Mesenchymal stem cell (in vitro differentiated cells and primary cell): Measurements from ENCODE around the gene CCDC82.
A peak's percentile ranks its signal among the peaks of the same experiment; 100 is the strongest.

Source experiments
- DNase-seq: peaks from one replicate; pipeline ENCODE4 v3.0.0-alpha.2; 2013
- H2AFZ ChIP-seq: one replicate; pipeline ENCODE4 v1.6.1; 2013; ENCODE audit warnings: low read depth, mild to moderate bottlenecking, control low read depth, inconsistent platforms, low read length, moderate library complexity
- H2AK5ac ChIP-seq: 2 replicates; pipeline ENCODE4 v1.6.1; 2013; ENCODE audit warnings: low read length, moderate library complexity, mild to moderate bottlenecking, inconsistent platforms; ENCODE audit not compliant: severe bottlenecking
- H2BK120ac ChIP-seq: one replicate; pipeline ENCODE4 v1.6.1; 2013; ENCODE audit warnings: low read depth, mild to moderate bottlenecking, inconsistent platforms, low read length, moderate library complexity
- H2BK12ac ChIP-seq, 2 experiments: one replicate each; pipeline ENCODE4 v1.6.1; 2013; ENCODE audit warnings: inconsistent platforms in 2 of 2, low read length in 2 of 2, mild to moderate bottlenecking in 2 of 2, moderate library complexity in 2 of 2, control low read depth in 1 of 2
- H2BK15ac ChIP-seq: one replicate; pipeline ENCODE4 v1.6.1; 2013; ENCODE audit warnings: mild to moderate bottlenecking, low read depth, inconsistent platforms; ENCODE audit not compliant: poor library complexity, severe bottlenecking
- H2BK5ac ChIP-seq: 2 replicates; pipeline ENCODE4 v1.6.1; 2013; ENCODE audit warnings: low read depth, mild to moderate bottlenecking, low read length, control low read depth, inconsistent platforms; ENCODE audit not compliant: poor library complexity, severe bottlenecking
- H3K14ac ChIP-seq, 2 experiments: one replicate each; pipeline ENCODE4 v1.6.1; 2013; ENCODE audit warnings: inconsistent platforms in 2 of 2, low read length in 2 of 2, control low read depth in 1 of 2, mild to moderate bottlenecking in 1 of 2, moderate library complexity in 1 of 2
- H3K18ac ChIP-seq, 2 experiments: one replicate each; pipeline ENCODE4 v1.6.1; 2013; ENCODE audit warnings: inconsistent platforms in 2 of 2, low read length in 2 of 2, control low read depth in 1 of 2, low read depth in 1 of 2, mild to moderate bottlenecking in 1 of 2
- H3K23ac ChIP-seq, 2 experiments: one replicate each; pipeline ENCODE4 v1.6.1; 2013; ENCODE audit warnings: inconsistent platforms in 2 of 2, low read length in 2 of 2, mild to moderate bottlenecking in 2 of 2, moderate library complexity in 2 of 2, control low read depth in 1 of 2
- H3K27ac ChIP-seq: 2 replicates; pipeline ENCODE4 v1.5.1; 2013; ENCODE audit warnings: mild to moderate bottlenecking, moderate library complexity, low read length, control low read depth, inconsistent platforms; ENCODE audit not compliant: poor library complexity, severe bottlenecking
- H3K27me3 ChIP-seq, 2 experiments: 2 replicates each; pipeline versions ENCODE4 v1.6.1 to v1.7.0; 2013; ENCODE audit warnings: low read length in 2 of 2, mild to moderate bottlenecking in 2 of 2, moderate library complexity in 2 of 2, control low read depth in 1 of 2, inconsistent platforms in 1 of 2; ENCODE audit not compliant: control insufficient read depth in 1 of 2, insufficient read depth in 1 of 2
- H3K36me3 ChIP-seq, 2 experiments: 2 replicates each; pipeline versions ENCODE4 v1.6.1 to v1.7.0; 2013; ENCODE audit warnings: low read length in 2 of 2, control low read depth in 1 of 2, inconsistent platforms in 1 of 2, low read depth in 1 of 2, mild to moderate bottlenecking in 1 of 2; ENCODE audit not compliant: insufficient read depth in 2 of 2, control insufficient read depth in 1 of 2
- H3K4ac ChIP-seq, 2 experiments: one replicate each; pipeline ENCODE4 v1.6.1; 2013; ENCODE audit warnings: inconsistent platforms in 2 of 2, low read length in 2 of 2, mild to moderate bottlenecking in 2 of 2, moderate library complexity in 2 of 2, control low read depth in 1 of 2, low read depth in 1 of 2
- H3K4me1 ChIP-seq: 2 replicates; pipeline ENCODE4 v1.6.1; 2013; ENCODE audit warnings: low read depth, low read length, control low read depth; ENCODE audit not compliant: control insufficient read depth, insufficient read depth
- H3K4me2 ChIP-seq: 2 replicates; pipeline ENCODE4 v1.6.1; 2013; ENCODE audit warnings: low read length, mild to moderate bottlenecking, inconsistent platforms; ENCODE audit not compliant: poor library complexity, severe bottlenecking
- H3K4me3 ChIP-seq, 2 experiments: 2 replicates each; pipeline versions ENCODE4 v1.5.1 to v1.7.0; 2013; ENCODE audit warnings: low read length in 2 of 2, mild to moderate bottlenecking in 2 of 2, control low read depth in 1 of 2, low read depth in 1 of 2; ENCODE audit not compliant: insufficient read depth in 1 of 2
- H3K79me1 ChIP-seq: replicated peaks from 2 replicates; pipeline ENCODE4 v1.6.1; 2013; ENCODE audit warnings: mild to moderate bottlenecking, control low read depth, low read length, inconsistent platforms; ENCODE audit not compliant: poor library complexity, severe bottlenecking
- H3K9ac ChIP-seq: 2 replicates; pipeline ENCODE4 v1.7.0; 2013; ENCODE audit warnings: mild to moderate bottlenecking, low read length, moderate library complexity
- H3K9me3 ChIP-seq: 2 replicates; pipeline ENCODE4 v1.7.0; 2013; ENCODE audit warnings: mild to moderate bottlenecking, low read length; ENCODE audit not compliant: control insufficient read depth
- H4K8ac ChIP-seq: one replicate; pipeline ENCODE4 v1.6.1; 2013; ENCODE audit warnings: inconsistent platforms, mild to moderate bottlenecking, low read length, moderate library complexity
- H4K91ac ChIP-seq: one replicate; pipeline ENCODE4 v1.6.1; 2013; ENCODE audit warnings: mild to moderate bottlenecking, low read length, inconsistent platforms
- WGBS: methylation state at CpG from one replicate; pipeline ENCODE4 v1.1.7; 2013; ENCODE audit warnings: mixed read lengths; 5-methylcytosine and 5-hydroxymethylcytosine counted together

The CCDC82 gene

GRCh38 chr11:96357794-96358193 is 31.9 kb downstream of the CCDC82 start:
- H3K4me1 ChIP-seq: no peaks in the 10 kb centered on the region
- no peak overlapping the region for H3K27ac ChIP-seq
- H2BK15ac ChIP-seq: no peak overlapping the region
- no peak overlapping the region for H2BK12ac ChIP-seq
- peaks cover 5 to 67% of the 10 kb centered on the region in 2 experiments for H3K36me3 ChIP-seq
- WGBS: 98% methylated on average over 1 of the region's 1 CpG
- H3K4me2 ChIP-seq: no peak overlapping the region
- no peak overlapping the region for H4K8ac ChIP-seq
- no peak overlapping the region for H3K14ac ChIP-seq
- H2BK120ac ChIP-seq: no peak overlapping the region
- no peak overlapping the region for H3K4ac ChIP-seq
- H3K23ac ChIP-seq: no peak overlapping the region
- H3K79me1 ChIP-seq: no peaks in the 10 kb centered on the region
- H2BK5ac ChIP-seq: no peak overlapping the region
- DNase-seq: no peak
- H3K18ac ChIP-seq: no peak overlapping the region
- H3K9me3 ChIP-seq: no peaks in the 10 kb centered on the region
- no peak overlapping the region for H2AK5ac ChIP-seq
- no peak overlapping the region for H3K4me3 ChIP-seq
- H3K9ac ChIP-seq: no peak overlapping the region
- H2AFZ ChIP-seq: no peak overlapping the region
- no peaks in the 10 kb centered on the region for H3K27me3 ChIP-seq
- H4K91ac ChIP-seq: no peak overlapping the region

DNA sequence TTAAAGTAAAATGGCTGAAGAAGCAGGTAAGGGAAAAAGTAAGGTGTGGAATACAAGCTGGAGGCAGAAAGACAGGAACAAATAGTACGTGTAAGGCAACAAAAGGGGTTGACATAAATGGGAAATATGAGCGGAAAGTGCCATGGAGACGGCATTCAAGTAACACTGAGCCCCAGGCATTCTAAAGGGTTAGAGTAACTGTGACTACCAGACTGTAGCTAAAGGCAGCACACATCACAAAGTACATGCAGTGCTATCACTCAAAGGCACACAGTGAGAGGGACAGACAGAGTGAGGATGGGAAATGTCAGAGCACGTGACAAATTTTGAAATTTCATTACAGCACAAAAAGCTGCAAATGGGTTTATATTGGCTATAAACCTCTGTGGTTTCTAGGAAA is 32.9 kb downstream of the CCDC82 start:
- H3K4me2 ChIP-seq: no peak overlapping the region
- H3K23ac ChIP-seq: no peak overlapping the region
- H2BK15ac ChIP-seq: no peak overlapping the region
- no peak overlapping the region for H3K4me3 ChIP-seq
- H3K36me3 ChIP-seq: peaks cover 5 to 76% of the 10 kb centered on the region in 2 experiments
- H2BK5ac ChIP-seq: no peak overlapping the region
- no peak overlapping the region for H3K9ac ChIP-seq
- H3K4me1 ChIP-seq: peaks cover 2% of the 10 kb centered on the region
- H3K27me3 ChIP-seq: no peaks in the 10 kb centered on the region
- no peak overlapping the region for H2AFZ ChIP-seq
- H3K79me1 ChIP-seq: no peaks in the 10 kb centered on the region
- no peak overlapping the region for H4K8ac ChIP-seq
- no peaks in the 10 kb centered on the region for H3K9me3 ChIP-seq
- H4K91ac ChIP-seq: no peak overlapping the region
- no peak overlapping the region for H2BK12ac ChIP-seq
- H2BK120ac ChIP-seq: no peak overlapping the region
- H3K27ac ChIP-seq: no peak overlapping the region
- no peak overlapping the region for H2AK5ac ChIP-seq
- H3K14ac ChIP-seq: no peak overlapping the region
- WGBS: 98% methylated on average over 4 of the region's 4 CpGs
- H3K18ac ChIP-seq: no peak overlapping the region
- no peak for DNase-seq
- H3K4ac ChIP-seq: no peak overlapping the region

- Histone ChIP-seq H3K79me1 (peaks cover 1% of the 10 kb centered on the region), H3K4me1 (peaks cover 18% of the 10 kb centered on the region), H3K18ac (peak within 1 kb of the TSS; percentile 72 to 94), H2BK120ac (peak within 1 kb of the TSS; percentile 79), H3K4ac (peak within 1 kb of the TSS; percentile 6 to 73), H3K9ac (peak within 1 kb of the TSS; percentile 99), H3K9me3 (peaks cover 2% of the 10 kb centered on the region), H3K23ac (no peak within 1 kb of the TSS), H3K4me3 (peak within 1 kb of the TSS; percentile 65 to 95), H3K4me2 (peak within 1 kb of the TSS; percentile 87), H3K36me3 (no peaks in the 10 kb centered on the region), H3K27ac (peak within 1 kb of the TSS; percentile 96), H3K27me3 (no peaks in the 10 kb centered on the region), H2AK5ac (peak within 1 kb of the TSS; percentile 39), H4K91ac (no peak within 1 kb of the TSS), H2BK15ac (no peak within 1 kb of the TSS), H4K8ac (peak within 1 kb of the TSS; percentile 75), H3K14ac (no peak within 1 kb of the TSS), H2BK5ac (peak within 1 kb of the TSS; percentile 47), H2BK12ac (peak within 1 kb of the TSS; percentile 73 to 98), H2AFZ (no peak within 1 kb of the TSS)
- peak; percentile 96 for DNase-seq
- WGBS: 14% methylated on average over 30 of the region's 31 CpGs
Measured at GRCh38 chr11:96342961-96343711, 46.6 kb downstream of the CCDC82 start, which contains the start of gene MAML2. MAML2 (minus strand) TSS chr11:96343195; CDS start chr11:96341895, 1,300 bp downstream.

DNA sequence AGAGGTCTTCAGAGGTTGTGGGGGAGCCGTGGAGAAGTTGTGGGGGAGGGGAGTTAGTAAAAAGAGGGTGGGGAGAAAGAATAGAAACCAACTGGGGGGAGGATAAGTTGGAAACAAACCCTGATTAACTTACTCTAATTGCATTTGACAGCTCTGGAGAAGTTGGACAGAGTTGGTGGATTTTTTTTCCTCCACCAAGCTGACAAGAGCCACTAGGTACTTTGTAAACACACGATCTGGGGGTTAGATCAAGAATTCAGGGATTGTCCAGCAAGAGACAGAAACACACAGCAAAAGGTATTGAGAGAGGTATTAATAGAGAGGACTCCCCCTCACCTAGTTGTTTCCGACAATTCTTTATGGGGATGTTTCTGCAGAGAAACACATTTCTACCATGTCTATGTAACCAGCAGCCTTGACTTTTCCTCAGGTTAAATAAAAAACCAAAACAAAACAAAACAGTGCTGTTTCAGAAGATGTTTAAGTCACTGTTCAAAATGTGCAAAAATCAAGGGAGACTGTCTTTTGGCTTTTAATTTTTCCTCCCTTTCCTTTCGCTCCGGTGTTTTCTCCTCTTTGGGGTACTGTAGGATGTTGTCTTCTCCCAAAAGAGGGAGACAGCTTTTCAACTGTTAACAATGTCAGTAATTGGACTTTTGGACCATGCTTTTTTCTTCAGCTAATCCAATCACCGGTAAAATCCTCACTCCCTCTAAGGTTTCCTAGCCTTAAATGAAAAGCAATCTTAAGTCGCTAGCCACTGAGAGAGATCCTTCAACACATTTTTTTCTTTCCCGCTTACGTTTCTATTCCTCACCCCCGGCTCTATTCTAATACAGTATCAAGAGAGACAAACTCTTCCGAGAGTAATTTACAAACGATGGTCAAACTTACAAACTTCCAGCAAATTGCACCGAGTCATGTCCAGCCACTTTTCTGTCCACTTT is 47.4 kb downstream of the CCDC82 start:
- peak overlapping the region; percentile 79 for H2BK120ac ChIP-seq
- H2BK15ac ChIP-seq: no peak overlapping the region
- peak overlapping the region; percentile 6 to 73 for H3K4ac ChIP-seq
- 3% methylated on average over 11 of the region's 13 CpGs for WGBS
- H2BK5ac ChIP-seq: peak overlapping the region; percentile 47
- peak overlapping the region; percentile 50 for H4K91ac ChIP-seq
- H3K9me3 ChIP-seq: no peaks in the 10 kb centered on the region
- H3K79me1 ChIP-seq: peaks cover 1% of the 10 kb centered on the region
- peaks cover 18% of the 10 kb centered on the region for H3K4me1 ChIP-seq
- H2AK5ac ChIP-seq: peak overlapping the region; percentile 39
- no peak for DNase-seq
- H3K18ac ChIP-seq: peak overlapping the region; percentile 76 to 94
- no peak overlapping the region for H3K23ac ChIP-seq
- H3K36me3 ChIP-seq: no peaks in the 10 kb centered on the region
- H4K8ac ChIP-seq: peak overlapping the region; percentile 30
- H3K9ac ChIP-seq: peak overlapping the region; percentile 99
- H3K27me3 ChIP-seq: no peaks in the 10 kb centered on the region
- H2BK12ac ChIP-seq: peak overlapping the region in 1 of 2 experiments; percentile 54
- H3K14ac ChIP-seq: no peak overlapping the region
- no peak overlapping the region for H2AFZ ChIP-seq
- H3K4me2 ChIP-seq: peak overlapping the region; percentile 87
- peak overlapping the region; percentile 96 for H3K27ac ChIP-seq
- peak overlapping the region; percentile 65 to 95 for H3K4me3 ChIP-seq
